ENCODE data around the gene CSF3R. TPM values are rescaled to one million over a fixed set of nuclear protein-coding genes. Genes with fewer than 3 reads are reported as not detected.

The CSF3R gene
- total and polyA plus RNA-seq, 4 donors = 129 to 705 (median 207) TPM

GRCh38 chr1:36420836-36421317 is 61.8 kb downstream of the CSF3R start:
- H3K4me1 ChIP-seq (ENCODE audit: control insufficient read depth in 5 of 5, insufficient read depth in 5 of 5, low read length in 5 of 5) = peaks cover 0 to 5% (median 0%) of the 10 kb centered on the region in 5 donors

GRCh38 chr1:36420409-36420808 is 62.3 kb downstream of the CSF3R start:
- Histone ChIP-seq H3K27ac (ENCODE audit: low read depth in 1 of 2, low read length in 1 of 2) (no peak overlapping the region), H3K27me3 (ENCODE audit: control insufficient read depth in 3 of 3, insufficient read depth in 3 of 3, low read length in 2 of 3) (no peaks in the 10 kb centered on the region), H3K9ac (ENCODE audit: insufficient read depth in 1 of 2, low read length in 2 of 2) (peak overlapping the region in 1 of 2 donors; percentile 33), H3K4me1 (ENCODE audit: control insufficient read depth in 5 of 5, insufficient read depth in 5 of 5, low read length in 5 of 5) (peaks cover 0 to 5% (median 0%) of the 10 kb centered on the region in 5 donors), H3K36me3 (ENCODE audit: control insufficient read depth in 4 of 4, insufficient read depth in 4 of 4, low read length in 4 of 4) (peaks cover 0 to 14% (median 5%) of the 10 kb centered on the region in 4 donors), H3K9me3 (ENCODE audit: control insufficient read depth in 4 of 4, insufficient read depth in 3 of 4, low read length in 3 of 4) (no peaks in the 10 kb centered on the region), H3K4me3 (no peak overlapping the region)
- no peak for ATAC-seq (ENCODE audit: insufficient read depth, low FRiP score)
- peak in 1 of 3 donors; percentile 66 for DNase-seq
- no peak for TF ChIP-seq CTCF (IDR thresholded peaks at IDR 0.05; ENCODE audit: control extremely low read depth, extremely low read depth)
- WGBS, 2 donors = 23 to 49% methylated on average over 5 of the region's 5 CpGs

More at GRCh38 chr1:36420836-36421317, 61.8 kb downstream of the CSF3R start:
- TF ChIP-seq CTCF (IDR thresholded peaks at IDR 0.05; ENCODE audit: control extremely low read depth, extremely low read depth) = peak; percentile 96
- peak; percentile 84 to 89 (median 85) for DNase-seq
- Histone ChIP-seq H3K4me3 (no peak overlapping the region), H3K27me3 (ENCODE audit: control insufficient read depth in 3 of 3, insufficient read depth in 3 of 3, low read length in 2 of 3) (no peaks in the 10 kb centered on the region), H3K27ac (ENCODE audit: low read depth in 1 of 2, low read length in 1 of 2) (peak overlapping the region in 1 of 2 donors; percentile 32), H3K9ac (ENCODE audit: insufficient read depth in 1 of 2, low read length in 2 of 2) (peak overlapping the region in 1 of 2 donors; percentile 33), H3K36me3 (ENCODE audit: control insufficient read depth in 4 of 4, insufficient read depth in 4 of 4, low read length in 4 of 4) (peaks cover 0 to 14% (median 5%) of the 10 kb centered on the region in 4 donors), H3K9me3 (ENCODE audit: control insufficient read depth in 4 of 4, insufficient read depth in 3 of 4, low read length in 3 of 4) (no peaks in the 10 kb centered on the region)
- ATAC-seq (ENCODE audit: insufficient read depth, low FRiP score) = peak; percentile 96
- 18 to 24% methylated on average over 13 of the region's 13 CpGs for WGBS, 2 donors

GRCh38 chr1:36419569-36419968 is 63.1 kb downstream of the CSF3R start:
- H3K27me3 ChIP-seq (ENCODE audit: control insufficient read depth in 3 of 3, insufficient read depth in 3 of 3, low read length in 2 of 3) = no peaks in the 10 kb centered on the region
- H3K36me3 ChIP-seq (ENCODE audit: control insufficient read depth in 4 of 4, insufficient read depth in 4 of 4, low read length in 4 of 4) = peaks cover 0 to 14% (median 5%) of the 10 kb centered on the region in 4 donors
- no peak overlapping the region for H3K4me3 ChIP-seq
- DNase-seq (no peak), ATAC-seq (ENCODE audit: insufficient read depth, low FRiP score) (no peak)
- H3K4me1 ChIP-seq (ENCODE audit: control insufficient read depth in 5 of 5, insufficient read depth in 5 of 5, low read length in 5 of 5) = peaks cover 0 to 5% (median 0%) of the 10 kb centered on the region in 5 donors
- H3K9me3 ChIP-seq (ENCODE audit: control insufficient read depth in 4 of 4, insufficient read depth in 3 of 4, low read length in 3 of 4) = no peaks in the 10 kb centered on the region
- no peak overlapping the region for H3K27ac ChIP-seq (ENCODE audit: low read depth in 1 of 2, low read length in 1 of 2)
- no peak for TF ChIP-seq CTCF (IDR thresholded peaks at IDR 0.05; ENCODE audit: control extremely low read depth, extremely low read depth)
- H3K9ac ChIP-seq (ENCODE audit: insufficient read depth in 1 of 2, low read length in 2 of 2) = no peak overlapping the region
- 80 to 81% methylated on average over 4 of the region's 4 CpGs for WGBS, 2 donors

- WGBS, 2 donors = 85 to 87% methylated on average over 3 of the region's 3 CpGs
- no peak for TF ChIP-seq CTCF (IDR thresholded peaks at IDR 0.05; ENCODE audit: control extremely low read depth, extremely low read depth)
- Histone ChIP-seq H3K4me3 (no peak overlapping the region), H3K27me3 (ENCODE audit: control insufficient read depth in 3 of 3, insufficient read depth in 3 of 3, low read length in 2 of 3) (no peaks in the 10 kb centered on the region), H3K9ac (ENCODE audit: insufficient read depth in 1 of 2, low read length in 2 of 2) (no peak overlapping the region), H3K9me3 (ENCODE audit: control insufficient read depth in 4 of 4, insufficient read depth in 3 of 4, low read length in 3 of 4) (no peaks in the 10 kb centered on the region), H3K36me3 (ENCODE audit: control insufficient read depth in 4 of 4, insufficient read depth in 4 of 4, low read length in 4 of 4) (peaks cover 0 to 14% (median 5%) of the 10 kb centered on the region in 4 donors), H3K4me1 (ENCODE audit: control insufficient read depth in 5 of 5, insufficient read depth in 5 of 5, low read length in 5 of 5) (peaks cover 0 to 5% (median 0%) of the 10 kb centered on the region in 5 donors), H3K27ac (ENCODE audit: low read depth in 1 of 2, low read length in 1 of 2) (no peak overlapping the region)
- ATAC-seq (ENCODE audit: insufficient read depth, low FRiP score) (no peak), DNase-seq (no peak)
Observed at GRCh38 chr1:36419140-36419539, 63.6 kb downstream of the CSF3R start.
